ENCODE results near the gene PLEKHF1.

DNA sequence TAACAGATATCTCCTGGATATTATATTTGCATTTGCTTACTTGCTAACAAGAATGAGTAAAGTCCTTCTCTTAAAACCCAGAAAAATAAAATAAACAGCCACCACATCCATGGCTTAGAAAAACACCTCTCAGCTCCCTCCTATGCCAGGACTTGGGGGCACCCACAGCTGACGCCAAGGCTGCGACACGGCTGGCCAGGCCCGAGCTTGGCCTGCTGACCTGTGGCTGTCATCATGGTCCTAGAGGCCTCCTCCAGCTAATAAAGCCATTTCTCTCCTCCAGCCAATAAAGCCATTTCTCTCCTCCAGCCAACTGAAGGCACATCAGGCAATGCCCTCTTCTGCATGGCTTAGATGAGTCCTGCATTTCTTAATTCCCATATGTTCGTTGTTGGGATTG, 28.9 kb downstream of the PLEKHF1 start:
- TF ChIP-seq TAF1 (IDR thresholded peaks at IDR 0.05; ENCODE audit: borderline replicate concordance, low read depth, low read length) (no peak), POLR2A (IDR thresholded peaks at IDR 0.05; ENCODE audit: low read depth, low read length) (no peak)

Data from GM12892 (cell line).